Inflammatory macrophage treated with lipopolysaccharide for 1 hour (primary cell): ENCODE data around the gene SPEM3.

Source experiments
- DNase-seq, 2 donors: peaks; one replicate each; pipeline ENCODE4 v3.0.0-alpha.2; 2020 to 2022

The SPEM3 gene

GRCh38 chr17:7403977-7404736 is 24.5 kb upstream of the SPEM3 start, which contains the start of gene TMEM256:
Gene TMEM256 (minus strand): TSS chr17:7404097. CDS start chr17:7404084, 13 bp downstream.
- DNase-seq: peak; percentile 99

GRCh38 chr17:7404737-7405349 is 23.8 kb upstream of the SPEM3 start:
- no peak for DNase-seq

GRCh38 chr17:7405350-7406234 is 23.1 kb upstream of the SPEM3 start:
- DNase-seq: no peak

- no peak for DNase-seq
Observed at GRCh38 chr17:7406235-7406825, 22.3 kb upstream of the SPEM3 start.

GRCh38 chr17:7407082-7407481 is 21.6 kb upstream of the SPEM3 start:
- no peak for DNase-seq

GRCh38 chr17:7407485-7408251 is 21.0 kb upstream of the SPEM3 start, which contains the start of gene NLGN2:
Gene NLGN2 (plus strand): TSS chr17:7407845. CDS start chr17:7408256, 411 bp downstream.
- no peak for DNase-seq

- no peak for DNase-seq
Observed at GRCh38 chr17:7408252-7408727, 20.4 kb upstream of the SPEM3 start.

- no peak for DNase-seq
Observed at GRCh38 chr17:7408863-7409262, 19.8 kb upstream of the SPEM3 start.

- no peak for DNase-seq
Observed at GRCh38 chr17:7409716-7410115, 18.9 kb upstream of the SPEM3 start.

- DNase-seq: no peak
Observed at GRCh38 chr17:7410634-7411426, 17.8 kb upstream of the SPEM3 start.

GRCh38 chr17:7411427-7411750 is 17.3 kb upstream of the SPEM3 start:
- DNase-seq: no peak

GRCh38 chr17:7413346-7413985 is 15.2 kb upstream of the SPEM3 start:
- no peak for DNase-seq

- DNase-seq: no peak
Observed at GRCh38 chr17:7414837-7415236, 13.8 kb upstream of the SPEM3 start.

GRCh38 chr17:7415784-7416183 is 12.9 kb upstream of the SPEM3 start:
- DNase-seq: no peak

GRCh38 chr17:7416323-7416722 is 12.3 kb upstream of the SPEM3 start:
- DNase-seq: no peak

GRCh38 chr17:7417056-7417655 is 11.5 kb upstream of the SPEM3 start:
- DNase-seq: no peak

GRCh38 chr17:7418472-7419152 is 10.0 kb upstream of the SPEM3 start:
- no peak for DNase-seq

- no peak for DNase-seq
Observed at GRCh38 chr17:7419819-7420610, 8.6 kb upstream of the SPEM3 start, which contains the start of gene SPEM1. Gene SPEM1 (plus strand): TSS chr17:7420324. CDS start chr17:7420385, 61 bp downstream.

GRCh38 chr17:7421186-7421585 is 7.5 kb upstream of the SPEM3 start:
- no peak for DNase-seq
